ENCODE results near the gene PINK1. TPM values are rescaled to one million over a fixed set of nuclear protein-coding genes. Genes with fewer than 3 reads are reported as not detected.

PINK1 gene
- total RNA-seq, 5 donors from 2014 or later (not counting 1 experiment from before 2014, with no cell fraction given): 11.8 to 30.1 (median 26.8) TPM

GRCh38 chr1:20689645-20690056 lies 56.4 kb downstream of the PINK1 start:
- Histone ChIP-seq H3K27ac (ENCODE audit: low read length) (no peak overlapping the region), H3K9me3 (no peaks in the 10 kb centered on the region), H3K36me3 (ENCODE audit: control insufficient read depth in 2 of 2, extremely low read depth in 1 of 2, insufficient read depth in 1 of 2, low read length in 1 of 2) (no peaks in the 10 kb centered on the region), H3K4me3 (ENCODE audit: control insufficient read depth in 1 of 2, extremely low read depth in 1 of 2, low read length in 1 of 2) (no peak overlapping the region), H3K27me3 (replicated peaks in 1 of 2; ENCODE audit: control insufficient read depth in 2 of 2, extremely low read depth in 1 of 2, insufficient read depth in 2 of 2, low read length in 1 of 2) (peaks cover 0 to 9% of the 10 kb centered on the region in 2 experiments), H3K4me1 (ENCODE audit: control insufficient read depth in 1 of 2, extremely low read depth in 1 of 2, insufficient read depth in 2 of 2, low read length in 2 of 2) (no peaks in the 10 kb centered on the region)
- Mint-ChIP-seq H3K4me3 (no peak overlapping the region), H3K27ac (no peak overlapping the region), H3K9me3 (no peaks in the 10 kb centered on the region), H3K4me1 (no peaks in the 10 kb centered on the region), H3K36me3 (no peaks in the 10 kb centered on the region), H3K27me3 (peaks cover 0 to 9% of the 10 kb centered on the region in 2 donors)
- DNase-seq: no peak
- ChIA-PET CTCF (no interaction called here), POLR2A (interaction anchor here in 1 of 2 donors (0.7 kb wide), 1 partner anchor 372 kb away, joined by 4 read pairs; no protein-coding TSS in a partner anchor)
- 56% methylated on average over 3 of the region's 3 CpGs for WGBS (ENCODE audit: insufficient coverage)
- ATAC-seq (replicated peaks in 1 of 4): no peak

- Histone ChIP-seq H3K27me3 (replicated peaks in 1 of 2; ENCODE audit: control insufficient read depth in 2 of 2, extremely low read depth in 1 of 2, insufficient read depth in 2 of 2, low read length in 1 of 2) (peaks cover 0 to 26% of the 10 kb centered on the region in 2 experiments), H3K27ac (ENCODE audit: low read length) (no peak overlapping the region), H3K4me1 (ENCODE audit: control insufficient read depth in 1 of 2, extremely low read depth in 1 of 2, insufficient read depth in 2 of 2, low read length in 2 of 2) (peaks cover 0 to 12% of the 10 kb centered on the region in 2 experiments), H3K4me3 (ENCODE audit: control insufficient read depth in 1 of 2, extremely low read depth in 1 of 2, low read length in 1 of 2) (no peak overlapping the region), H3K36me3 (ENCODE audit: control insufficient read depth in 2 of 2, extremely low read depth in 1 of 2, insufficient read depth in 1 of 2, low read length in 1 of 2) (no peaks in the 10 kb centered on the region), H3K9me3 (no peaks in the 10 kb centered on the region)
- Mint-ChIP-seq H3K9me3 (no peaks in the 10 kb centered on the region), H3K27ac (no peak overlapping the region), H3K4me1 (peaks cover 5 to 8% (median 5%) of the 10 kb centered on the region in 3 donors), H3K27me3 (no peaks in the 10 kb centered on the region), H3K36me3 (no peaks in the 10 kb centered on the region), H3K4me3 (no peak overlapping the region)
- ChIA-PET CTCF (interaction anchor here in 1 of 2 donors (0.7 kb wide), 1 partner anchor 178 kb away, joined by 4 read pairs; no protein-coding TSS in a partner anchor), POLR2A (no interaction called here)
- 45% methylated on average over 1 of the region's 1 CpG for WGBS (ENCODE audit: insufficient coverage)
- DNase-seq (no peak), ATAC-seq (replicated peaks in 1 of 4) (no peak)
These were observed 58.6 kb downstream of the PINK1 start for GRCh38 chr1:20691872-20692271.

- Mint-ChIP-seq H3K9me3 (no peaks in the 10 kb centered on the region), H3K27ac (no peak overlapping the region), H3K4me3 (no peak overlapping the region), H3K36me3 (no peaks in the 10 kb centered on the region), H3K4me1 (peaks cover 6 to 10% (median 8%) of the 10 kb centered on the region in 3 donors), H3K27me3 (no peaks in the 10 kb centered on the region)
- DNase-seq (no peak), ATAC-seq (replicated peaks in 1 of 4) (no peak)
- ChIA-PET POLR2A (no interaction called here), CTCF (interaction anchor here (0.7 to 1.5 kb wide), 5 partner anchors 12 to 502 kb away, joined by 3 to 9 read pairs (median 4); no protein-coding TSS in a partner anchor)
- no peaks in the 10 kb centered on the region for H3K36me3 ChIP-seq (ENCODE audit: control insufficient read depth in 2 of 2, extremely low read depth in 1 of 2, insufficient read depth in 1 of 2, low read length in 1 of 2)
- H3K4me3 ChIP-seq (ENCODE audit: control insufficient read depth in 1 of 2, extremely low read depth in 1 of 2, low read length in 1 of 2): no peak overlapping the region
- H3K27me3 ChIP-seq (replicated peaks in 1 of 2; ENCODE audit: control insufficient read depth in 2 of 2, extremely low read depth in 1 of 2, insufficient read depth in 2 of 2, low read length in 1 of 2): peaks cover 0 to 34% of the 10 kb centered on the region in 2 experiments
- peaks cover 0 to 15% of the 10 kb centered on the region in 2 experiments for H3K4me1 ChIP-seq (ENCODE audit: control insufficient read depth in 1 of 2, extremely low read depth in 1 of 2, insufficient read depth in 2 of 2, low read length in 2 of 2)
- 100% methylated on average over 1 of the region's 2 CpGs for WGBS (ENCODE audit: insufficient coverage)
- H3K9me3 ChIP-seq: no peaks in the 10 kb centered on the region
- no peak overlapping the region for H3K27ac ChIP-seq (ENCODE audit: low read length)
These were observed 60.4 kb downstream of the PINK1 start for GRCh38 chr1:20693623-20694022.

DNA sequence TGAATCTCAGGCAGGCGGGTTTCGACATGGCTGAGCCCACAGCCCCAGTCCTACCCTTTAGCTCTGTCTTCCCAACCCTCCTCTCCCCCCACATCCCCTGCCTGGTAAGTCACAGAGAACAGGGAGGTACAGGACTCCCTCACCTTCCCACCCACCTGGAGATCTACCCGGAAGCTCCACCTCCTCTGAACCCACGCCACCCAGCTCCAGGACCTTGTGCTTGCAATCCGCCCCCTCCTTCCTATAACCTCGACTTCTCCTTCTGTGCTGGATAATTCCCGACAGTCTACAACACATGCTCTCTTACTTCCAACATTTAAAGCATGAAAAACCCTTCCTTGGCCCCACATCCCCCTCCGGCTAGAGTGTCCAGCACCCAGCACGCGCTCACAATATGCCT lies 62.3 kb downstream of the PINK1 start:
- CTCF ChIA-PET: interaction anchor here in 1 of 2 donors (1.5 kb wide), 1 partner anchor 500 kb away, joined by 3 read pairs; no protein-coding TSS in a partner anchor
- Mint-ChIP-seq H3K4me1 (peaks cover 6 to 10% (median 8%) of the 10 kb centered on the region in 3 donors), H3K36me3 (no peaks in the 10 kb centered on the region), H3K27me3 (no peaks in the 10 kb centered on the region), H3K4me3 (peak overlapping the region; percentile 43 to 90 (median 81)), H3K27ac (no peak overlapping the region), H3K9me3 (no peaks in the 10 kb centered on the region)
- Histone ChIP-seq H3K27ac (ENCODE audit: low read length) (no peak overlapping the region), H3K4me1 (ENCODE audit: control insufficient read depth in 1 of 2, extremely low read depth in 1 of 2, insufficient read depth in 2 of 2, low read length in 2 of 2) (peaks cover 0 to 15% of the 10 kb centered on the region in 2 experiments), H3K9me3 (no peaks in the 10 kb centered on the region), H3K27me3 (replicated peaks in 1 of 2; ENCODE audit: control insufficient read depth in 2 of 2, extremely low read depth in 1 of 2, insufficient read depth in 2 of 2, low read length in 1 of 2) (peaks cover 0 to 34% of the 10 kb centered on the region in 2 experiments), H3K4me3 (ENCODE audit: control insufficient read depth in 1 of 2, extremely low read depth in 1 of 2, low read length in 1 of 2) (no peak overlapping the region), H3K36me3 (ENCODE audit: control insufficient read depth in 2 of 2, extremely low read depth in 1 of 2, insufficient read depth in 1 of 2, low read length in 1 of 2) (no peaks in the 10 kb centered on the region)
- ATAC-seq (replicated peaks in 1 of 4) (no peak), DNase-seq (no peak)
- POLR2A ChIA-PET: no interaction called here
- WGBS (ENCODE audit: insufficient coverage): 86% methylated on average over 9 of the region's 10 CpGs

DNA sequence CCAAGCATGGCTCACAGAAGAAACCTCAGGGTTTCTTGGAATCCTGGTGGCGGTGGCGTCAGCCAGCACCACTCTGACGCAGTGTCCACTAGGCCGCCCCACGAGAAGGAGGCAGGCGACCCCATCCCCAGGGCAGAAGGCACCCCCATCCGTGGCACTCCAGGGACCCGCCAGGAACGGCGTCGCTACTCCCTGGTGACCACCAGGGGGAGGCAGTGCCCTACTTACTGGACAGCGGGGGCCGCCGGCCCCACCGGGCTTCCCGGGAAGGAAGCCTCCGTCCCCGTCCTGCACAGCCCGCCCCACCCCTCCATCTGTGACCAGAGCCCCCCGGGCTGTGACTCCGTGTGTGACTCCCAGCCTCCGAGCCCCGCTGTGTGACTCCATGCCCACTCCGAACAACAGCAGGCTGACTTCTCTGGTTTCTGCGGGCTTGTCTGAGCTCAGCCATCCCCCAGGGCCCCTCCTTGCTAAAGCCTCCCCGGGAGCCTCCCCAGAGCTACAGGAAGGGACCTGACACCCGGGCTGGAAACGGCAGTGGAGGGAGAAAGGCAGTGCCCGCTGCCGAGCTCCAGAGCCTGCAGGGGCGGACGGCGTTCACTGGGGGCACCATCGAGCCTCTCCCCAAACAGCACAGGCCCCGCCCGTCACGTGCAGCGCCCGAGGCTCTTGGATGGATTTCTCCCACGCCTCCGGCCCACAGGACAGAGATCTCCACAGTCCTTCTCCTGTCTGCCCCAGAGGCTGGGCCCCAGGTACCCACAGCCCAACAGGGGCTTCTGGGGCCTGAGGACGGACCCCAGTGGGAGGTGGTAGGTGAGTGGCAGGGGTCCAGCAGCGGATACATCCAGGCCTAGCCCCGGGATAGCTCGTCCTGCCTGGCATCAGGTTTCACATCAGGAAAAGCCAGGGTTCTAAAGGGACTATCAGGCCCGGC lies 63.4 kb downstream of the PINK1 start:
- peaks cover 6 to 10% (median 8%) of the 10 kb centered on the region in 3 donors for H3K4me1 Mint-ChIP-seq
- no peaks in the 10 kb centered on the region for H3K27me3 Mint-ChIP-seq
- H3K27me3 ChIP-seq (replicated peaks in 1 of 2; ENCODE audit: control insufficient read depth in 2 of 2, extremely low read depth in 1 of 2, insufficient read depth in 2 of 2, low read length in 1 of 2): peaks cover 0 to 35% of the 10 kb centered on the region in 2 experiments
- peaks cover 0 to 15% of the 10 kb centered on the region in 2 experiments for H3K4me1 ChIP-seq (ENCODE audit: control insufficient read depth in 1 of 2, extremely low read depth in 1 of 2, insufficient read depth in 2 of 2, low read length in 2 of 2)
- peak; percentile 94 to 96 (median 94) for ATAC-seq (replicated peaks in 1 of 4)
- H3K4me3 ChIP-seq (ENCODE audit: control insufficient read depth in 1 of 2, extremely low read depth in 1 of 2, low read length in 1 of 2): peak overlapping the region; percentile 70 to 88
- no peaks in the 10 kb centered on the region for H3K9me3 Mint-ChIP-seq
- no peaks in the 10 kb centered on the region for H3K36me3 Mint-ChIP-seq
- H3K4me3 Mint-ChIP-seq: peak overlapping the region; percentile 81 to 90 (median 86)
- WGBS (ENCODE audit: insufficient coverage): 3% methylated on average over 41 of the region's 46 CpGs
- peak overlapping the region in 1 of 2 donors; percentile 63 for H3K27ac Mint-ChIP-seq
- peak; percentile 38 to 80 (median 65) for DNase-seq
- no peaks in the 10 kb centered on the region for H3K36me3 ChIP-seq (ENCODE audit: control insufficient read depth in 2 of 2, extremely low read depth in 1 of 2, insufficient read depth in 1 of 2, low read length in 1 of 2)
- no peaks in the 10 kb centered on the region for H3K9me3 ChIP-seq
- ChIA-PET POLR2A (interaction anchor here in 1 of 2 donors (1.1 kb wide), 1 partner anchor 498 kb away, joined by 3 read pairs; no protein-coding TSS in a partner anchor), CTCF (interaction anchor here (0.5 to 1.7 kb wide), 14 partner anchors 21 to 1665 kb away, joined by 3 to 24 read pairs (median 3); partner anchors contain the start of gene KIF17 (in 1 of the 2))
- no peak overlapping the region for H3K27ac ChIP-seq (ENCODE audit: low read length)

DNA sequence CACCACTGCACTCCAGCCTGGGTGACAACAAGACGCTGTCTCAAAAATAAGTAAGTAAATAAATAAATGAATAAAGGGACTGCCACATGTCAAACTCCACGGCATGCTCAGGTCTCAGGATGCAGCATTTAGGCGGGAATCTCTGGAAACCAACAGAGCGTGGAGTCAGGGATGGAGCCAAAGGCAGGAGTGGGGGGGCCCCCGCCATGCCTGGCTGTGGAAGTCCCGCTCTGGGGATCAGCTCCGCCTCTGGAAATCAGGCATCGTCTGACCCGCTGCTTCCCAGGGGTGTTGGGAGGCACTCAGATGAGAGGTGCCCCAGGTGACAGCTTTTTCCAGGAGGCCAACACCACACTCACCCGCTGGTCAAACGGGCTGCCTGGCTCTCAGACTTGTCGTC lies 64.3 kb downstream of the PINK1 start:
- Histone ChIP-seq H3K36me3 (ENCODE audit: control insufficient read depth in 2 of 2, extremely low read depth in 1 of 2, insufficient read depth in 1 of 2, low read length in 1 of 2) (no peaks in the 10 kb centered on the region), H3K27ac (ENCODE audit: low read length) (no peak overlapping the region), H3K4me1 (ENCODE audit: control insufficient read depth in 1 of 2, extremely low read depth in 1 of 2, insufficient read depth in 2 of 2, low read length in 2 of 2) (peaks cover 0 to 15% of the 10 kb centered on the region in 2 experiments), H3K4me3 (ENCODE audit: control insufficient read depth in 1 of 2, extremely low read depth in 1 of 2, low read length in 1 of 2) (no peak overlapping the region), H3K9me3 (no peaks in the 10 kb centered on the region), H3K27me3 (replicated peaks in 1 of 2; ENCODE audit: control insufficient read depth in 2 of 2, extremely low read depth in 1 of 2, insufficient read depth in 2 of 2, low read length in 1 of 2) (peaks cover 0 to 35% of the 10 kb centered on the region in 2 experiments)
- Mint-ChIP-seq H3K36me3 (no peaks in the 10 kb centered on the region), H3K27ac (no peak overlapping the region), H3K4me1 (peaks cover 6 to 10% (median 8%) of the 10 kb centered on the region in 3 donors), H3K27me3 (no peaks in the 10 kb centered on the region), H3K9me3 (no peaks in the 10 kb centered on the region), H3K4me3 (peak overlapping the region in 1 of 3 donors; percentile 90)
- ATAC-seq (replicated peaks in 1 of 4): no peak
- CTCF ChIA-PET: interaction anchor here (0.5 to 1.7 kb wide), 4 partner anchors 21 to 1323 kb away, joined by 3 to 19 read pairs (median 4); partner anchors contain the start of gene KIF17 (in 1 of the 2)
- no peak for DNase-seq
- POLR2A ChIA-PET: no interaction called here
- 83% methylated on average over 9 of the region's 12 CpGs for WGBS (ENCODE audit: insufficient coverage)
